HepG2 (cell line): Measurements from ENCODE around the gene PCNA. TPM values are rescaled to one million over a fixed set of nuclear protein-coding genes. Genes with fewer than 3 reads are reported as not detected.

Experiments used
- AGO1 ChIP-seq: fragments of 200-400 bp; formaldehyde crosslinking; IDR thresholded peaks from 2 replicates; pipeline ENCODE4 v1.6.1; 2017; ENCODE audit warnings: mild to moderate bottlenecking, low read depth, low read length, moderate library complexity; ENCODE audit not compliant: poor library complexity, severe bottlenecking
- ATF7-NPFF ChIP-seq: sonication (generic); formaldehyde crosslinking; IDR thresholded peaks from 2 replicates; pipeline ENCODE4 v1.8.1; 2023; ENCODE audit warnings: mild to moderate bottlenecking, low read depth, missing genetic modification reagents, moderate library complexity
- CREB1 ChIP-seq, 2 experiments: fragments of 450-650 bp in 1 of 2; IDR thresholded peaks; 2 replicates each; pipeline ENCODE4 v1.6.1; 2016 to 2017; ENCODE audit warnings: control low read depth in 1 of 2, mild to moderate bottlenecking in 1 of 2, missing compliant biosample characterization in 1 of 2, missing genetic modification characterization in 1 of 2
- EHMT2 ChIP-seq: fragments of 200-600 bp; sonication (generic); IDR thresholded peaks from 2 replicates; pipeline ENCODE4 v1.7.0; 2017; ENCODE audit warnings: antibody characterized with exemption, low read depth, low read length, borderline replicate concordance
- ELF4 ChIP-seq: sonication (generic); formaldehyde crosslinking; IDR thresholded peaks from 2 replicates; pipeline ENCODE4 v1.5.0; 2020; ENCODE audit warnings: missing genetic modification reagents, mild to moderate bottlenecking, moderate library complexity, borderline replicate concordance
- HDAC2 ChIP-seq: sonication (generic); formaldehyde crosslinking; IDR thresholded peaks from 2 replicates; pipeline ENCODE4 v1.4.0; 2020; ENCODE audit warnings: missing genetic modification reagents
- HNRNPK ChIP-seq: fragments of 200-400 bp; formaldehyde crosslinking; IDR thresholded peaks from 2 replicates; pipeline ENCODE4 v1.6.1; 2018; ENCODE audit warnings: low read length, low read depth, moderate library complexity, mild to moderate bottlenecking; ENCODE audit not compliant: poor library complexity, severe bottlenecking
- HOXD1 ChIP-seq: sonication (generic); formaldehyde crosslinking; IDR thresholded peaks from 2 replicates; pipeline ENCODE4 v1.5.0; 2020; ENCODE audit warnings: missing genetic modification reagents
- IRF2 ChIP-seq: IDR thresholded peaks from 2 replicates; pipeline ENCODE4 v1.6.1; 2018; ENCODE audit warnings: missing genetic modification reagents, missing compliant biosample characterization
- MBD4 ChIP-seq: IDR thresholded peaks from 2 replicates; pipeline ENCODE4 v1.6.1; 2012; ENCODE audit warnings: low read length, inconsistent platforms, borderline replicate concordance
- MXD4 ChIP-seq: IDR thresholded peaks from 2 replicates; pipeline ENCODE4 v1.6.1; 2016; ENCODE audit warnings: mild to moderate bottlenecking, missing biosample characterization, missing genetic modification reagents
- MYC ChIP-seq: sonication (generic); formaldehyde crosslinking; IDR thresholded peaks from 2 replicates; pipeline ENCODE4 v1.9.0; 2021; ENCODE audit warnings: missing genetic modification reagents, borderline replicate concordance
- NFIB ChIP-seq: sonication (generic); formaldehyde crosslinking; IDR thresholded peaks from 2 replicates; pipeline ENCODE4 v1.9.0; 2021; ENCODE audit warnings: missing genetic modification reagents, mild to moderate bottlenecking, borderline replicate concordance
- SIN3B ChIP-seq: fragments of 150-350 bp; IDR thresholded peaks from 2 replicates; pipeline ENCODE4 v1.6.1; 2014; ENCODE audit warnings: low read length
- TBX2 ChIP-seq: sonication (generic); formaldehyde crosslinking; IDR thresholded peaks from 2 replicates; pipeline ENCODE4 v1.5.0; 2020; ENCODE audit warnings: missing genetic modification reagents, mild to moderate bottlenecking, borderline replicate concordance
- XRCC5 ChIP-seq: fragments of 200-400 bp; formaldehyde crosslinking; optimal IDR thresholded peaks from 2 replicates; pipeline ENCODE3; 2017; ENCODE audit warnings: mild to moderate bottlenecking, low read length
- ZSCAN21 ChIP-seq: sonication (generic); formaldehyde crosslinking; IDR thresholded peaks from 2 replicates; pipeline ENCODE4 v1.8.0; 2022; ENCODE audit warnings: mild to moderate bottlenecking, missing genetic modification reagents, moderate library complexity, borderline replicate concordance
- polyA plus RNA-seq, 8 experiments: library from polyadenylated mRNA; depleted of rRNA in 3 of 8; stranded (reverse) in 7 of 8; unstranded in 1 of 8; fragments of >200 nt; fragmentation: Illumina TruSeq in 4 of 8; extraction: Trizol in 4 of 8; gene quantifications; 2 replicates each; pipeline versions ENCODE4 v1.2.1 to v1.2.3, GENCODE V29; 2011 to 2016; ENCODE audit warnings: low read depth in 4 of 8, missing spikeins in 1 of 8, mixed read lengths in 1 of 8; ENCODE audit not compliant: insufficient read depth in 1 of 8
- total RNA-seq, 5 experiments: library from RNA; depleted of rRNA; stranded (reverse); fragments of >200 nt; fragmentation: Illumina TruSeq; extraction: Trizol; gene quantifications; 2 replicates each; pipeline ENCODE4 v1.2.3, GENCODE V29; 2016; ENCODE audit warnings: low read depth in 1 of 5
- TF ChIP-seq, protein P1 (sequence below): sonication (generic); formaldehyde crosslinking; IDR thresholded peaks from 2 replicates; pipeline ENCODE4 v1.5.0; 2020; ENCODE audit warnings: missing genetic modification reagents
- TF ChIP-seq, protein P2 (sequence below): sonication (generic); formaldehyde crosslinking; IDR thresholded peaks from 2 replicates; pipeline ENCODE4 v1.4.0; 2020; ENCODE audit warnings: missing genetic modification reagents, borderline replicate concordance
- TF ChIP-seq, protein P3 (sequence below): IDR thresholded peaks from 2 replicates; pipeline ENCODE4 v1.6.1; 2016; ENCODE audit warnings: control low read depth
- TF ChIP-seq, protein P4 (sequence below): sonication (generic); formaldehyde crosslinking; IDR thresholded peaks from 2 replicates; pipeline ENCODE4 v1.9.0; 2021; ENCODE audit warnings: missing genetic modification reagents, mild to moderate bottlenecking, borderline replicate concordance

PCNA gene
- total and polyA plus RNA-seq, 2 of the 13 experiments (the other 11 are each of a cell fraction or from before 2014, with no cell fraction given) = 229 to 655 TPM

DNA sequence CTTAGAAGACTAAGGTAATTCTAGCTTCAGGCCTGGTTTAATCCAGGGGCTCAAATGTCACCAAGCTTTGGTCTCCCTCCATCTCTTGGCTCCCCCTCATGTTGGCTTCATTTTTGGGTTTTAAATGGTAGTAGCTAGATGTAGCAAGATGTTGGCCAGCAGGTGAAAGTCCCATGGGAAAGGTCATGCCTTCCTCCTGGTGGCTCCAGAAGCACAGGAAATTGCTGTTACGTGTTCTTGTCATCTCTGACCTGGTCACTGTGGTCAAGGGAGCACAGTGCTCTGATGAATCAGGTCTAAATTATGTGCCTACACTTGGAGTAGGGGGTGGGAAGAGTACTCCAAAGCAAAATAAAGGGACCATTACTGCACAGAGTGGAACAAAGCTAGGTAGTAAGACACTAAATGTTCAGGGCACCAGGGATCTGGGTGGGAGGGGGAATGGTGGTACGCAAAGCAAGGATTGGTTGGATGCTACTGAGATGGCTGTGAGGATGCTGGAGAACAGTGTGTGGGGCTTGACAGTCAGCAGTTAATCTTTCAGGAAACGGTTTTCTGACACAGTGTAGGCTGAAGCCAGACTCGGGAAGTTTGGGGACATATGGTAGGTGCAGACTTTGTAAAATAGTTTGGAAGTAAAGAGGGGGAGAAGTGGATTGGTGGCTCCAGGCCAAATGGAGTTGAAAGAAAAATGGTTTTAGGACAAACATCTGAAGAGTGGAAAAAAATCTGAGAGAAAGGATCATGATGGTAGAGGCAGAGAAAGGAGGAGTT is 37.1 kb upstream of the PCNA start (continued):
- TF ChIP-seq NFIB (CRISPR knock-in tag) (no peak), ZSCAN21 (CRISPR knock-in tag) (no peak), EHMT2 (no peak), CREB1 (IDR thresholded peaks at IDR 0.05) (peak; percentile 45; the same call in 1 of the 2 replicates), CREB1 (CRISPR knock-in tag; IDR thresholded peaks at IDR 0.05) (no peak), AGO1 (no peak), IRF2 (CRISPR knock-in tag) (peak; percentile 45; the same call in 1 of the 2 replicates), HOXD1 (CRISPR knock-in tag) (no peak), MXD4 (CRISPR knock-in tag) (no peak), TBX2 (no peak; the same call in 1 of the 2 replicates), MBD4 (no peak), XRCC5 (no peak), SIN3B (no peak), HNRNPK (no peak), MYC (CRISPR knock-in tag) (no peak), HDAC2 (no peak; the same call in 1 of the 2 replicates), ATF7-NPFF (CRISPR knock-in tag) (no peak), ELF4 (CRISPR knock-in tag) (no peak)
- TF ChIP-seq, protein P1, sequence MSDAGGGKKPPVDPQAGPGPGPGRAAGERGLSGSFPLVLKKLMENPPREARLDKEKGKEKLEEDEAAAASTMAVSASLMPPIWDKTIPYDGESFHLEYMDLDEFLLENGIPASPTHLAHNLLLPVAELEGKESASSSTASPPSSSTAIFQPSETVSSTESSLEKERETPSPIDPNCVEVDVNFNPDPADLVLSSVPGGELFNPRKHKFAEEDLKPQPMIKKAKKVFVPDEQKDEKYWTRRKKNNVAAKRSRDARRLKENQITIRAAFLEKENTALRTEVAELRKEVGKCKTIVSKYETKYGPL = no peak
- TF ChIP-seq, protein P2, sequence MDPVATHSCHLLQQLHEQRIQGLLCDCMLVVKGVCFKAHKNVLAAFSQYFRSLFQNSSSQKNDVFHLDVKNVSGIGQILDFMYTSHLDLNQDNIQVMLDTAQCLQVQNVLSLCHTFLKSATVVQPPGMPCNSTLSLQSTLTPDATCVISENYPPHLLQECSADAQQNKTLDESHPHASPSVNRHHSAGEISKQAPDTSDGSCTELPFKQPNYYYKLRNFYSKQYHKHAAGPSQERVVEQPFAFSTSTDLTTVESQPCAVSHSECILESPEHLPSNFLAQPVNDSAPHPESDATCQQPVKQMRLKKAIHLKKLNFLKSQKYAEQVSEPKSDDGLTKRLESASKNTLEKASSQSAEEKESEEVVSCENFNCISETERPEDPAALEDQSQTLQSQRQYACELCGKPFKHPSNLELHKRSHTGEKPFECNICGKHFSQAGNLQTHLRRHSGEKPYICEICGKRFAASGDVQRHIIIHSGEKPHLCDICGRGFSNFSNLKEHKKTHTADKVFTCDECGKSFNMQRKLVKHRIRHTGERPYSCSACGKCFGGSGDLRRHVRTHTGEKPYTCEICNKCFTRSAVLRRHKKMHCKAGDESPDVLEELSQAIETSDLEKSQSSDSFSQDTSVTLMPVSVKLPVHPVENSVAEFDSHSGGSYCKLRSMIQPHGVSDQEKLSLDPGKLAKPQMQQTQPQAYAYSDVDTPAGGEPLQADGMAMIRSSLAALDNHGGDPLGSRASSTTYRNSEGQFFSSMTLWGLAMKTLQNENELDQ (CRISPR knock-in tag) = no peak
- TF ChIP-seq, protein P3, sequence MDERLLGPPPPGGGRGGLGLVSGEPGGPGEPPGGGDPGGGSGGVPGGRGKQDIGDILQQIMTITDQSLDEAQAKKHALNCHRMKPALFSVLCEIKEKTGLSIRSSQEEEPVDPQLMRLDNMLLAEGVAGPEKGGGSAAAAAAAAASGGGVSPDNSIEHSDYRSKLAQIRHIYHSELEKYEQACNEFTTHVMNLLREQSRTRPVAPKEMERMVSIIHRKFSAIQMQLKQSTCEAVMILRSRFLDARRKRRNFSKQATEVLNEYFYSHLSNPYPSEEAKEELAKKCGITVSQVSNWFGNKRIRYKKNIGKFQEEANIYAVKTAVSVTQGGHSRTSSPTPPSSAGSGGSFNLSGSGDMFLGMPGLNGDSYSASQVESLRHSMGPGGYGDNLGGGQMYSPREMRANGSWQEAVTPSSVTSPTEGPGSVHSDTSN = no peak
- TF ChIP-seq, protein P4, sequence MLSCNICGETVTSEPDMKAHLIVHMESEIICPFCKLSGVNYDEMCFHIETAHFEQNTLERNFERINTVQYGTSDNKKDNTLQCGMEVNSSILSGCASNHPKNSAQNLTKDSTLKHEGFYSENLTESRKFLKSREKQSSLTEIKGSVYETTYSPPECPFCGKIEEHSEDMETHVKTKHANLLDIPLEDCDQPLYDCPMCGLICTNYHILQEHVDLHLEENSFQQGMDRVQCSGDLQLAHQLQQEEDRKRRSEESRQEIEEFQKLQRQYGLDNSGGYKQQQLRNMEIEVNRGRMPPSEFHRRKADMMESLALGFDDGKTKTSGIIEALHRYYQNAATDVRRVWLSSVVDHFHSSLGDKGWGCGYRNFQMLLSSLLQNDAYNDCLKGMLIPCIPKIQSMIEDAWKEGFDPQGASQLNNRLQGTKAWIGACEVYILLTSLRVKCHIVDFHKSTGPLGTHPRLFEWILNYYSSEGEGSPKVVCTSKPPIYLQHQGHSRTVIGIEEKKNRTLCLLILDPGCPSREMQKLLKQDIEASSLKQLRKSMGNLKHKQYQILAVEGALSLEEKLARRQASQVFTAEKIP (CRISPR knock-in tag) = no peak
